ENCODE measurements around the gene ADCYAP1R1.

DNA sequence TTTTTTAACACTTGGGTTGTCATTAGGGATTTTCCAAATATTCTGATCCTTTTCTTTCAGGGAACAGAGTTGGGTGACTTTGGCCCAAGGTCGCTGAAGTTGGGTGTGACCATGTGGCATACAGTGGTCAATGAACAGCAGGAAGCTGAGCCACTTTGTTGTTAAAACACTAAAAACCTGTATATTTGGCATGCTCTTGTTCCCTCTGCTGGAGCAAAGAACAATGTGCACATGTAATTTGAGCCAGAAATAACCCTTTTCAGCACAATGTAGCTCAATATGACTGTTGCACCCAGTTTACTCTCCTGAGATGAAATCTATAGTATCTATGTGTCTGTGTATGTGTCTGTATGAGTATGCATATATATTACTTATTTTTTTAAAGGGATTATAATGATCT lies 74.9 kb downstream of the ADCYAP1R1 start:
- TF ChIP-seq, protein P1, sequence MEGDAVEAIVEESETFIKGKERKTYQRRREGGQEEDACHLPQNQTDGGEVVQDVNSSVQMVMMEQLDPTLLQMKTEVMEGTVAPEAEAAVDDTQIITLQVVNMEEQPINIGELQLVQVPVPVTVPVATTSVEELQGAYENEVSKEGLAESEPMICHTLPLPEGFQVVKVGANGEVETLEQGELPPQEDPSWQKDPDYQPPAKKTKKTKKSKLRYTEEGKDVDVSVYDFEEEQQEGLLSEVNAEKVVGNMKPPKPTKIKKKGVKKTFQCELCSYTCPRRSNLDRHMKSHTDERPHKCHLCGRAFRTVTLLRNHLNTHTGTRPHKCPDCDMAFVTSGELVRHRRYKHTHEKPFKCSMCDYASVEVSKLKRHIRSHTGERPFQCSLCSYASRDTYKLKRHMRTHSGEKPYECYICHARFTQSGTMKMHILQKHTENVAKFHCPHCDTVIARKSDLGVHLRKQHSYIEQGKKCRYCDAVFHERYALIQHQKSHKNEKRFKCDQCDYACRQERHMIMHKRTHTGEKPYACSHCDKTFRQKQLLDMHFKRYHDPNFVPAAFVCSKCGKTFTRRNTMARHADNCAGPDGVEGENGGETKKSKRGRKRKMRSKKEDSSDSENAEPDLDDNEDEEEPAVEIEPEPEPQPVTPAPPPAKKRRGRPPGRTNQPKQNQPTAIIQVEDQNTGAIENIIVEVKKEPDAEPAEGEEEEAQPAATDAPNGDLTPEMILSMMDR (IDR thresholded peaks at IDR 0.05; ENCODE audit: low read depth, low read length, poor library complexity, severe bottlenecking), result no peak
- TF ChIP-seq EZH2phosphoT487 (IDR thresholded peaks at IDR 0.05; ENCODE audit: borderline replicate concordance, low read length), result no peak

Measured in DOHH2 (cell line).